ENCODE results near the gene STK4.

The STK4 gene

GRCh38 chr20:45016089-45016671 is 49.9 kb downstream of the STK4 start:
- DNase-seq (ENCODE audit: low read depth), result peak; percentile 45
- TF ChIP-seq CTCF (conservative IDR thresholded peaks at IDR 0.05; ENCODE audit: low read depth, low read length), result no peak
- H3K4me3 ChIP-seq (ENCODE audit: low read depth, low read length), result no peak overlapping the region

DNA sequence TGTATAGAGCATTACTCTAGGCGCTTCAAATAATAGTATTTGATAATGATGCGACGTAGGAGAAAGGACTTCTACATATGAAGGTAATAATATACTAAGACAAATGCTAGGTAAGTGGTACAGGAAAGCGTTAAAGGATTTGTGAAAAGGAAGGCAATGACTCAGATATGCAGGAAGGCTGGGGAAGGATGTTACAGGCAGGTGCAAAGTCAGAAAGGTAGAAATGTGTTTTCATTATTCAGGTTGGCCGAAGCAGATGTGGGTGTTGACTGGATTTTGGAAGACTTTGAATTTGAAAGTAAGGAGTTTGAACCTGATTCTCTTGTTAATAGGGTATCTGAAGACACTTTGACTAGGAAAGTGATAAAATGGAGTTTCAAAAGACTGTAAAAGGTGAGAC is 51.0 kb downstream of the STK4 start:
- H3K4me3 ChIP-seq (ENCODE audit: low read depth, low read length), result no peak overlapping the region
- TF ChIP-seq CTCF (conservative IDR thresholded peaks at IDR 0.05; ENCODE audit: low read depth, low read length), result no peak
- DNase-seq (ENCODE audit: low read depth), result no peak

GRCh38 chr20:45017857-45018256 is 51.5 kb downstream of the STK4 start:
- TF ChIP-seq CTCF (conservative IDR thresholded peaks at IDR 0.05; ENCODE audit: low read depth, low read length), result no peak
- no peak overlapping the region for H3K4me3 ChIP-seq (ENCODE audit: low read depth, low read length)
- DNase-seq (ENCODE audit: low read depth), result no peak

- no peak for TF ChIP-seq CTCF (conservative IDR thresholded peaks at IDR 0.05; ENCODE audit: low read depth, low read length)
- DNase-seq (ENCODE audit: low read depth), result no peak
- no peak overlapping the region for H3K4me3 ChIP-seq (ENCODE audit: low read depth, low read length)
Measured at GRCh38 chr20:45019027-45019761, 52.9 kb downstream of the STK4 start.

GRCh38 chr20:45019762-45020123 is 53.4 kb downstream of the STK4 start:
- no peak for TF ChIP-seq CTCF (conservative IDR thresholded peaks at IDR 0.05; ENCODE audit: low read depth, low read length)
- no peak for DNase-seq (ENCODE audit: low read depth)
- no peak overlapping the region for H3K4me3 ChIP-seq (ENCODE audit: low read depth, low read length)

- no peak for TF ChIP-seq CTCF (conservative IDR thresholded peaks at IDR 0.05; ENCODE audit: low read depth, low read length)
- DNase-seq (ENCODE audit: low read depth), result peak; percentile 54
Measured at GRCh38 chr20:45020236-45020886, 54.0 kb downstream of the STK4 start.

More at GRCh38 chr20:45020236-45020886, 54.0 kb downstream of the STK4 start:
- H3K4me3 ChIP-seq (ENCODE audit: low read depth, low read length), result no peak overlapping the region

All from choroid plexus epithelial cell (primary cell).